ENCODE measurements around the gene APBA3. TPM values are rescaled to one million over a fixed set of nuclear protein-coding genes. Genes with fewer than 3 reads are reported as not detected.

APBA3 gene
- total and polyA plus RNA-seq, 2 experiments from 2014 or later, result 17.2 to 31.8 TPM

- TF ChIP-seq ZNF462 (CRISPR knock-in tag; IDR thresholded peaks at IDR 0.05) (no peak), CTCF (conservative IDR thresholded peaks at IDR 0.05; ENCODE audit: low read depth in 2 of 2) (no peak)
Measured at GRCh38 chr19:3810708-3811355, 49.3 kb upstream of the APBA3 start (continued).

GRCh38 chr19:3809881-3810707 lies 48.6 kb upstream of the APBA3 start:
- Histone ChIP-seq H3K4me1 (ENCODE audit: insufficient read depth) (no peaks in the 10 kb centered on the region), H3K4me3 (no peak overlapping the region), H3K9me2 (ENCODE audit: insufficient read depth) (no peaks in the 10 kb centered on the region), H2AFZ (no peak overlapping the region), H3K36me3 (ENCODE audit: insufficient read depth) (no peaks in the 10 kb centered on the region), H3K27me3 (ENCODE audit: insufficient read depth) (no peaks in the 10 kb centered on the region), H3K79me2 (replicated peaks; ENCODE audit: insufficient read depth) (no peaks in the 10 kb centered on the region), H4K20me1 (replicated peaks; ENCODE audit: insufficient read depth) (no peaks in the 10 kb centered on the region), H3K27ac (ENCODE audit: low read depth) (no peak overlapping the region), H3F3A (replicated peaks; ENCODE audit: low read depth) (peaks cover 9% of the 10 kb centered on the region), H3K4me2 (no peak overlapping the region)
- Mint-ChIP-seq H3K4me1 (no peaks in the 10 kb centered on the region; the same call in 2 of the 3 replicates), H3K27me3 (ENCODE audit: insufficient read depth, low read depth, poor library complexity) (peaks cover 15% of the 10 kb centered on the region), H3K9me3 (peaks cover 4% of the 10 kb centered on the region; the same call in 2 of the 3 replicates), H3K4me3 (no peak overlapping the region), H3K36me3 (ENCODE audit: low read depth) (peaks cover 4% of the 10 kb centered on the region; the same call in 2 of the 3 replicates), H3K27ac (no peak overlapping the region)
- DNase-seq (ENCODE audit: low spot score), result no peak
- no peak for ATAC-seq
- no peak for TF ChIP-seq CREB1 (CRISPR knock-in tag; IDR thresholded peaks at IDR 0.05; ENCODE audit: low read depth)
- no peak for TF ChIP-seq POLR2AphosphoS5 (IDR thresholded peaks at IDR 0.05; ENCODE audit: low read depth)
- no peak for TF ChIP-seq ZNF331 (CRISPR knock-in tag; IDR thresholded peaks at IDR 0.05; ENCODE audit: low read depth)
- TF ChIP-seq ZNF462 (CRISPR knock-in tag; IDR thresholded peaks at IDR 0.05), result no peak

All from GM23338 (cell line).